GM12891 (cell line): ENCODE data around the gene CXCL12.

Experiments
- DNase-seq: peaks from one replicate; pipeline ENCODE4 v3.0.0; 2011; ENCODE audit warnings: low spot score; ENCODE audit not compliant: insufficient read length
- FAIRE-seq: peaks from 2 replicates; lab custom pipeline; 2011; peaks lifted over from hg19 to GRCh38; lab: Jason Lieb, UNC
- PAX5 ChIP-seq: IDR thresholded peaks from 2 replicates; pipeline ENCODE4 v1.6.1; 2011; ENCODE audit warnings: low read length, moderate library complexity, mild to moderate bottlenecking; ENCODE audit not compliant: insufficient read depth, severe bottlenecking
- POLR2A ChIP-seq: IDR thresholded peaks from 2 replicates; pipeline ENCODE4 v1.6.1; 2011; ENCODE audit warnings: low read depth, low read length, control low read depth
- POLR2AphosphoS5 ChIP-seq: IDR thresholded peaks from 2 replicates; pipeline ENCODE4 v1.6.1; 2011; ENCODE audit warnings: low read depth, low read length, control low read depth
- POU2F2 ChIP-seq: IDR thresholded peaks from 2 replicates; pipeline ENCODE4 v1.6.1; 2011; ENCODE audit warnings: low read depth, mild to moderate bottlenecking, control low read depth, low read length, moderate library complexity
- SPI1 ChIP-seq: IDR thresholded peaks from 2 replicates; pipeline ENCODE4 v1.6.1; 2011; ENCODE audit warnings: low read depth, low read length, control low read depth
- TAF1 ChIP-seq: IDR thresholded peaks from 2 replicates; pipeline ENCODE4 v1.6.1; 2011; ENCODE audit warnings: low read depth, low read length, control low read depth

CXCL12 gene

GRCh38 chr10:44399659-44400451 lies 15.0 kb upstream of the CXCL12 start:
- TF ChIP-seq TAF1, result no peak
- FAIRE-seq, result no peak
- no peak for DNase-seq

- DNase-seq, result no peak
- FAIRE-seq, result no peak
- TF ChIP-seq POU2F2 (no peak), POLR2A (no peak), SPI1 (no peak), PAX5 (no peak), POLR2AphosphoS5 (no peak), TAF1 (no peak)
Measured at GRCh38 chr10:44398747-44399658, 14.1 kb upstream of the CXCL12 start.

GRCh38 chr10:44398271-44398670 lies 13.4 kb upstream of the CXCL12 start:
- no peak for FAIRE-seq
- TF ChIP-seq POU2F2 (no peak), TAF1 (no peak), POLR2A (no peak), PAX5 (no peak), POLR2AphosphoS5 (no peak), SPI1 (no peak)
- no peak for DNase-seq

- DNase-seq, result no peak
- no peak for FAIRE-seq
- TF ChIP-seq SPI1 (no peak), TAF1 (no peak), POU2F2 (no peak), POLR2AphosphoS5 (no peak), POLR2A (no peak), PAX5 (no peak)
Measured at GRCh38 chr10:44397476-44398225, 12.8 kb upstream of the CXCL12 start.

- FAIRE-seq, result no peak
Measured at GRCh38 chr10:44396671-44397191, 11.8 kb upstream of the CXCL12 start.

GRCh38 chr10:44395902-44396670 lies 11.2 kb upstream of the CXCL12 start:
- DNase-seq, result no peak
- FAIRE-seq, result no peak
- TF ChIP-seq SPI1, result no peak
- TF ChIP-seq PAX5, result no peak
- TF ChIP-seq TAF1, result no peak
- TF ChIP-seq POU2F2, result no peak
- TF ChIP-seq POLR2AphosphoS5, result no peak
- no peak for TF ChIP-seq POLR2A

More at GRCh38 chr10:44396671-44397191, 11.8 kb upstream of the CXCL12 start:
- DNase-seq, result no peak
- no peak for TF ChIP-seq PAX5
- no peak for TF ChIP-seq POLR2AphosphoS5

- FAIRE-seq (no peak), DNase-seq (no peak)
Measured at GRCh38 chr10:44395396-44395795, 10.5 kb upstream of the CXCL12 start.

GRCh38 chr10:44394696-44395381 lies 9.9 kb upstream of the CXCL12 start:
- DNase-seq (no peak), FAIRE-seq (no peak)

More at GRCh38 chr10:44395396-44395795, 10.5 kb upstream of the CXCL12 start:
- TF ChIP-seq SPI1, result no peak
- no peak for TF ChIP-seq POU2F2
- no peak for TF ChIP-seq TAF1
- TF ChIP-seq POLR2AphosphoS5, result no peak

More at GRCh38 chr10:44394696-44395381, 9.9 kb upstream of the CXCL12 start:
- TF ChIP-seq POLR2AphosphoS5 (no peak), POLR2A (no peak), TAF1 (no peak), SPI1 (no peak), POU2F2 (no peak)
